ENCODE data around the gene LAMB4. TPM values are rescaled to one million over a fixed set of nuclear protein-coding genes. Genes with fewer than 3 reads are reported as not detected.

LAMB4 gene
- total RNA-seq, 1 donor from 2014 or later, result 18.3 TPM

DNA sequence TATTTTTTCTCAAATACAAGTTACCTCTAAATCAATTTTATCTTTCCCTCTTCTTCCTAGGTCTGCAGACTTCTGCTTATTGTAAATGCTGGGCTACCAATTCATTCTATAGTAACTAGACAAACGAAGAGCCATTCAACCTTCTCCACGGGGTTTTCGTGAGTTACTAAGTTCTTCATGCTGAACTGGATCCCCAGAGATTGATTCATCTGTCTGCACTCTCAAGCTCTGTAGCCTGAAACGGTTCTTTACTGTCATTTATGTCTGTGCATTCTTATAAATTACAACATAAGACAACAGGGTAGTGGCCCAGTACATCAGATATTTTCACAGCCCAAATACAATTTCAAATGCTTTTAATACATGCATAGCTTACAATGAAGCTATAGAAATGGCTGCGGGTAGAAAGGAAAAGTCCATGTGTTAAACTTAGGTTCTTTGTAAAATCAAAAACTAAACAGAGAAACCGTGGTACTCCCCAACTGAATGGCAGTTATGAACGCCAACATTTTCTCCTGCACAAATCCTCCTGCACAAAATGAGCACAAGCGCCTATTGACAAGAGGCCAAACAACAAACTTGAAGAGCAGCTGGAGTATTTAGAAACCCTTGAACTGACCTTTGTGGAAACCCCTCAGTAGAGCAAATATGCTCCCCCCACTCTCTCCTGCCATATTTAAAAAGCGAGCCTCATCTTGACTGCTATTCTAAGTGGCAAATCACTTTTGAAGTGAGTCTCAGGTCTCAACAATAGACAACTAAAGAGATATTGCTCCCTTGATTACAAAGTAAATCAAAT lies 147.9 kb downstream of the LAMB4 start:
- DNase-seq (ENCODE audit: low spot score in 2 of 2, unreplicated experiment in 2 of 2), result no peak
- H3K9me3 Mint-ChIP-seq, result no peaks in the 10 kb centered on the region
- H3K4me3 Mint-ChIP-seq, result no peak overlapping the region
- H3K36me3 Mint-ChIP-seq, result peaks cover 47% of the 10 kb centered on the region
- TF ChIP-seq, protein P1, sequence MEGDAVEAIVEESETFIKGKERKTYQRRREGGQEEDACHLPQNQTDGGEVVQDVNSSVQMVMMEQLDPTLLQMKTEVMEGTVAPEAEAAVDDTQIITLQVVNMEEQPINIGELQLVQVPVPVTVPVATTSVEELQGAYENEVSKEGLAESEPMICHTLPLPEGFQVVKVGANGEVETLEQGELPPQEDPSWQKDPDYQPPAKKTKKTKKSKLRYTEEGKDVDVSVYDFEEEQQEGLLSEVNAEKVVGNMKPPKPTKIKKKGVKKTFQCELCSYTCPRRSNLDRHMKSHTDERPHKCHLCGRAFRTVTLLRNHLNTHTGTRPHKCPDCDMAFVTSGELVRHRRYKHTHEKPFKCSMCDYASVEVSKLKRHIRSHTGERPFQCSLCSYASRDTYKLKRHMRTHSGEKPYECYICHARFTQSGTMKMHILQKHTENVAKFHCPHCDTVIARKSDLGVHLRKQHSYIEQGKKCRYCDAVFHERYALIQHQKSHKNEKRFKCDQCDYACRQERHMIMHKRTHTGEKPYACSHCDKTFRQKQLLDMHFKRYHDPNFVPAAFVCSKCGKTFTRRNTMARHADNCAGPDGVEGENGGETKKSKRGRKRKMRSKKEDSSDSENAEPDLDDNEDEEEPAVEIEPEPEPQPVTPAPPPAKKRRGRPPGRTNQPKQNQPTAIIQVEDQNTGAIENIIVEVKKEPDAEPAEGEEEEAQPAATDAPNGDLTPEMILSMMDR (IDR thresholded peaks at IDR 0.05; ENCODE audit: unreplicated experiment), result no peak
- peak overlapping the region; percentile 51 for H3K27ac Mint-ChIP-seq
- no peaks in the 10 kb centered on the region for H3K27me3 Mint-ChIP-seq (ENCODE audit: low read depth)
- peaks cover 36% of the 10 kb centered on the region for H3K4me1 Mint-ChIP-seq

DNA sequence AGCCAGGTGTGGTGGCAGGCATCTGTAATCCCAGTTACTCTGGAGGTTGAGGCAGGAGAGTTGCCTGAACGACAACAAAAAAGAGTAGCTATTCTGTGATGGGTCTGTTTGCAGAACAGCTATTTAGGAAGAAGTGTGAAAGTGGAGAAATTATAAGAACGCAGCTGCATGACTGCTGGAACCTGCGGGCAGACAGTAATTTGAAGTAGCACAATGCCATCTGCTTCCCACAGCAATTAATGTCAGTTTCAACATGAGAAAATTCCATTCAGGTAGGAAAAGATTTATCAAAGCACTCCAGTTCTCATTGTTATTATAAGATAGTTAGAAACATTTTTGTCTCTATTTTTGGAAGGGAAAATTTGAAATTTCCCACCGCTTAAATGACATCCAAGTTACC lies 148.7 kb downstream of the LAMB4 start:
- Mint-ChIP-seq H3K4me1 (peaks cover 36% of the 10 kb centered on the region), H3K9me3 (no peaks in the 10 kb centered on the region), H3K27ac (peak overlapping the region; percentile 64), H3K4me3 (no peak overlapping the region), H3K27me3 (ENCODE audit: low read depth) (no peaks in the 10 kb centered on the region), H3K36me3 (peaks cover 45% of the 10 kb centered on the region)
- TF ChIP-seq, protein P1 (IDR thresholded peaks at IDR 0.05; ENCODE audit: unreplicated experiment), result no peak
- no peak for DNase-seq (ENCODE audit: low spot score in 2 of 2, unreplicated experiment in 2 of 2)

DNA sequence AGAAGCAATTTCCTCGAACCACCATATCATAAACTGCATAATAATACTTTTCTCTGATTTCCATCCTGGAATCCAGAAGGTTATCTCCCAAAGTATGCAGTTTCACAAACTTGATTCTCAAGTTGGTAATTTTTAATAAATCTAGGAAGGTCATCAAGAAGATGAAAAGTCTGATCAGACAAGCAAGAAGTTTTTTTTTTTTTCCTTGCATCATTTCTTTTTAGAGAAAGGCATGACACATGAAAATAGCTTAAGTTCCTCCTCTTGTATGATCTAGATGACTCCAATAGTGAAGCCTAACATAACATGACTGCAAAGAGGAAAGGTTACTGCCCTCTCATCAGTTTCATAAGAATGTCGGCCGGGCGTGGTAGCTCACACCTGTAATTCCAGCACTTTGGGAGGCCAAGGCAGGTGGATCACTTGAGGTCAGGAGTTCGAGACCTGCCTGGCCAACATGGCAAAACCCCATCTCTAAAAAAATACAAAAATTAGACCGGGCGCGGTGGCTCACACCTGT lies 149.4 kb downstream of the LAMB4 start:
- TF ChIP-seq, protein P1 (IDR thresholded peaks at IDR 0.05; ENCODE audit: unreplicated experiment), result no peak
- Mint-ChIP-seq H3K4me3 (no peak overlapping the region), H3K27me3 (ENCODE audit: low read depth) (no peaks in the 10 kb centered on the region), H3K4me1 (peaks cover 36% of the 10 kb centered on the region), H3K9me3 (no peaks in the 10 kb centered on the region), H3K36me3 (peaks cover 46% of the 10 kb centered on the region), H3K27ac (no peak overlapping the region)
- DNase-seq (ENCODE audit: low spot score in 2 of 2, unreplicated experiment in 2 of 2), result no peak

DNA sequence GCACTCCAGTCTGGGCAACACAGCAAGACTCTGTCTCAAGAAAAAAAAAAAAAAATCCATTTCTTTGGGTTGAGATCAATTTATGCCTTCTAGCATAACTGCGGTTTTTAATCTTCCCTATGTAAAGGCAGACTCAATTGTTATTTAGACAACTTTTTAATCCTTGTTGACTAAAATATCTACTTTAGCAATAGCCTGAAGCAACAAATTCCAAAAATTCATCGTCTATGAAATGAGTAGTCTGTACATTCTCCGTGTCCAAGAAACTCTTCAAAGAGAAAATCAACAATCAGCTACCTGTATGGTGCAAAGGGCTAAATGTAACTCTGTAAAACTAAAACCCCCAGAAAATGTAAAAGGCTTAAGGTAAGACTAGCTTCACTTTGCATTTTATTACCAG lies 150.0 kb downstream of the LAMB4 start:
- DNase-seq (ENCODE audit: low spot score in 2 of 2, unreplicated experiment in 2 of 2), result no peak
- Mint-ChIP-seq H3K9me3 (no peaks in the 10 kb centered on the region), H3K27me3 (ENCODE audit: low read depth) (no peaks in the 10 kb centered on the region), H3K27ac (no peak overlapping the region), H3K4me1 (peaks cover 36% of the 10 kb centered on the region), H3K36me3 (peaks cover 52% of the 10 kb centered on the region), H3K4me3 (no peak overlapping the region)
- TF ChIP-seq, protein P1 (IDR thresholded peaks at IDR 0.05; ENCODE audit: unreplicated experiment), result no peak

DNA sequence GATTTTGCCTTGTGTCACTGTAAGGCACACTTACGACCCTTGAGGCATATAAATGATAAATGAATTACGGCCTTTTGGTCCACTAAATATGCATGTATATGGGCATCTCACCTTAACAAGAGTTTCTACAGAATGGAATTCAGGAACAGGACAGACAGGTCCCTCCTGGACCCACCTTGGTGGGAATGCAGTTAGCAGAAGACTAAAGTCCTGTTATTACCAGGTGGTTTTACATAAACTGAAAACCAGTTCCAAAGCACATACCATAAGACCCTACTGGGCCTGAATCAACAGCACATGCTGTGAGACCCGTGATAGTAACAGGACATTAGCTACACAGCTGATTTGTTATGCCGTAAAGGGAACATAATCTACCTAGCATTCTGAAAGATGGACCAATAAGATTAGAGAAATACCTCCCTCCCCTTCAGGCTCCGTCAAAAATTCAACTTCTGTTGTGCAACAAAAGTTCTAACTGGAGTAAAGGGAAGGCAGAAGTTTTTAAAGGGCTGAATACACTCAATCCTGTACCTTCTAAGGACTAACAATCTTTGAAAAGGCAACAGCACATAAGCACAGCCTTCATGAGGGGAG lies 151.2 kb downstream of the LAMB4 start:
- Mint-ChIP-seq H3K27me3 (ENCODE audit: low read depth) (no peaks in the 10 kb centered on the region), H3K4me1 (peaks cover 40% of the 10 kb centered on the region), H3K27ac (no peak overlapping the region), H3K4me3 (no peak overlapping the region), H3K36me3 (peaks cover 54% of the 10 kb centered on the region), H3K9me3 (no peaks in the 10 kb centered on the region)
- TF ChIP-seq, protein P1 (IDR thresholded peaks at IDR 0.05; ENCODE audit: unreplicated experiment), result no peak
- no peak for DNase-seq (ENCODE audit: low spot score in 2 of 2, unreplicated experiment in 2 of 2)
